Activated CD4-positive, alpha-beta T cell treated with anti-CD3 and anti-CD28 coated beads for 36 hours (primary cell): ENCODE data around the gene CTCFL. TPM values are rescaled to one million over a fixed set of nuclear protein-coding genes. Genes with fewer than 3 reads are reported as not detected.

Experiments used
- ATAC-seq: fragments of 200-7000 bp; cut with Tn5 transposase; one replicate; pipeline ENCODE4 v1.10.0; 2021; ENCODE audit warnings: mild to moderate bottlenecking, moderate library complexity
- CTCF ChIA-PET: fragments of 350-600 bp; sonication (Branson Sonifier 250); formaldehyde crosslinking; loops from one replicate; lab custom pipeline; 2021; ENCODE audit warnings: antibody characterized with exemption; lab: Charles Lee
- POLR2A ChIA-PET: fragments of 350-600 bp; sonication (Branson Sonifier 250); formaldehyde crosslinking; loops from one replicate; lab custom pipeline; 2021; ENCODE audit warnings: antibody characterized with exemption, inconsistent platforms; lab: Charles Lee
- DNase-seq: peaks from one replicate; pipeline ENCODE4 v3.0.0-alpha.2; 2020
- H3K27ac Mint-ChIP-seq: one replicate; pipeline ENCODE4 v1.8.0; 2021; ENCODE audit warnings: mixed read lengths
- H3K27me3 Mint-ChIP-seq: one replicate; pipeline ENCODE4 v1.8.0; 2021; ENCODE audit warnings: mixed read lengths
- H3K36me3 Mint-ChIP-seq: one replicate; pipeline ENCODE4 v1.8.0; 2021; ENCODE audit warnings: low read depth, mixed read lengths
- H3K4me1 Mint-ChIP-seq: one replicate; pipeline ENCODE4 v1.8.0; 2021; ENCODE audit warnings: mixed read lengths
- H3K4me3 Mint-ChIP-seq: one replicate; pipeline ENCODE4 v1.8.0; 2021; ENCODE audit warnings: mild to moderate bottlenecking, moderate library complexity, mixed read lengths
- H3K9me3 Mint-ChIP-seq: one replicate; pipeline ENCODE4 v1.8.0; 2021; ENCODE audit warnings: low read depth, mixed read lengths
- intact Hi-C, 2 experiments: fragments of 100-400 bp; cut with DNase I in 1 of 2; cut with micrococcal nuclease in 1 of 2; formaldehyde crosslinking; loops; one replicate each; pipeline versions ENCODE4 v1.14.2 to v1.15.1; 2022 to 2024; cut with DNase I, micrococcal nuclease
- total RNA-seq, 2 experiments: library from RNA; stranded (reverse); gene quantifications; one replicate each; pipeline ENCODE4 v1.2.3, GENCODE V29; 2021

CTCFL gene
- total RNA-seq, 2 experiments from 2014 or later: not detected

DNA sequence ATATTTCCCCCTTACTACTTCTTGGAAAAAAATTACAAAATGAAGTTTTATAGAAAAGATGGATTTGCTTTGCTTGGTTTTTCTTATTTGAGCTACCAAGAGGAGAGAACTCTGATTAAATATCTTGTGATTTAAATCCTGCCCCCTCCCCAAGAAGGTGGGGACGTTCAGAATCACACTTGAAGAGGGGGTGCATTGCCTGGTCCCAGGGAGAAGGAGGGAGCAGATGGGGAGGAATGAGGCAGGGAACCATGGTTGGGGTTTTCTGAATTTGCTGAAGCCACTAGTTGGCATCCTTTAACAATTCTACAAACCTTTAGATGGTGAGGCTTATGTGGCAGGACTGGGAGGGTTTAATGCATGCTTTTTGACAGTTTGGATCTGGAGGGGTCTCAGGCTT, 41.5 kb upstream of the CTCFL start:
- CTCF ChIA-PET: no interaction called here
- intact Hi-C loops: no loop called here
- ATAC-seq (no peak), DNase-seq (no peak)
- Mint-ChIP-seq H3K27me3 (peaks cover 13% of the 10 kb centered on the region), H3K36me3 (no peaks in the 10 kb centered on the region), H3K4me3 (no peak overlapping the region), H3K9me3 (no peaks in the 10 kb centered on the region), H3K27ac (no peak overlapping the region), H3K4me1 (no peaks in the 10 kb centered on the region)
- POLR2A ChIA-PET: no interaction called here

DNA sequence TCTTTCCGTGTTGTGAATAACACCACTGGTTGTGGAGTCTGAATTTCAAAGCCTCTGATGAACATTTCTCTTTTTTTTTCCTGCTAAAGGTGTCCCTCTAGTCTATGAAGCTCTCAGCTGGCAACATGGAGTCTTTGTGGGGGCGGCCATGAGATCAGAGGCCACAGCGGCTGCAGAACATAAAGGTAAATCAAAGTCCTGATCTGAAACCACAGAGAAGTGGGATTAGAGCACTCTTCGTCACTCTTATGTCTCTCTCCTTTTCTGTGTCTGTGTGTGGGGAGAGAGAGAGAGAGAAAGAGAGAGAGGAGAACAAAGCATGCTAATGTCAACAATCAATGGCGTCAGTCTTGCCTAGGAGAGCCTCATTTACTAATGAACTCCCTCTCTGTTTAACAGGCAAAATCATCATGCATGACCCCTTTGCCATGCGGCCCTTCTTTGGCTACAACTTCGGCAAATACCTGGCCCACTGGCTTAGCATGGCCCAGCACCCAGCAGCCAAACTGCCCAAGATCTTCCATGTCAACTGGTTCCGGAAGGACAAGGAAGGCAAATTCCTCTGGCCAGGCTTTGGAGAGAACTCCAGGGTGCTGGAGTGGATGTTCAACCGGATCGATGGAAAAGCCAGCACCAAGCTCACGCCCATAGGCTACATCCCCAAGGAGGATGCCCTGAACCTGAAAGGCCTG, 40.2 kb upstream of the CTCFL start:
- DNase-seq: no peak
- no peak for ATAC-seq
- Mint-ChIP-seq H3K27ac (no peak overlapping the region), H3K4me1 (no peaks in the 10 kb centered on the region), H3K36me3 (no peaks in the 10 kb centered on the region), H3K9me3 (no peaks in the 10 kb centered on the region), H3K27me3 (peaks cover 15% of the 10 kb centered on the region), H3K4me3 (no peak overlapping the region)
- POLR2A ChIA-PET: no interaction called here
- CTCF ChIA-PET: interaction anchor here (0.7 to 0.9 kb wide), 2 partner anchors 16 to 18 kb away, joined by 3 read pairs; no protein-coding TSS in a partner anchor
- intact Hi-C loops: no loop called here

DNA sequence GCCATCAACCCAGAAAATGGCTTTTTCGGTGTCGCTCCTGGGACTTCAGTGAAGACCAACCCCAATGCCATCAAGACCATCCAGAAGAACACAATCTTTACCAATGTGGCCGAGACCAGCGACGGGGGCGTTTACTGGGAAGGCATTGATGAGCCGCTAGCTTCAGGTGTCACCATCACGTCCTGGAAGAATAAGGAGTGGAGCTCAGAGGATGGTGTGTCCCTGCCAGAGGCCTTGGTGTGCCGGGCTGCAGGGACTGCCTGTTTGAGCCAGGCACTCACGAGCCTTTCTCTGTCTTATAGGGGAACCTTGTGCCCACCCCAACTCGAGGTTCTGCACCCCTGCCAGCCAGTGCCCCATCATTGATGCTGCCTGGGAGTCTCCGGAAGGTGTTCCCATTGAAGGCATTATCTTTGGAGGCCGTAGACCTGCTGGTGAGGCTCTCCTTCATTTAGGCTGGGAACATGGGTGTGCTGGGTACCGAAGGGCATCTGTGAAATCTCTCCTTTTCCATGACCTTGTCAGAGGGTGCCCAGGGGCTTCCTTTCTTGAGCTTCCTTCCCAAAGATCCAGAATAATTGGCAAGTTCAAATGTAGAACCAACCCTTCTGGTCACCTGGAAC, 39.4 kb upstream of the CTCFL start:
- no peaks in the 10 kb centered on the region for H3K9me3 Mint-ChIP-seq
- ATAC-seq (no peak), DNase-seq (no peak)
- H3K27me3 Mint-ChIP-seq: peaks cover 17% of the 10 kb centered on the region
- ChIA-PET POLR2A (no interaction called here), CTCF (interaction anchor here (0.7 to 0.9 kb wide), 2 partner anchors 17 to 19 kb away, joined by 3 read pairs; no protein-coding TSS in a partner anchor)
- no peaks in the 10 kb centered on the region for H3K4me1 Mint-ChIP-seq
- H3K4me3 Mint-ChIP-seq: no peak overlapping the region
- no peak overlapping the region for H3K27ac Mint-ChIP-seq
- H3K36me3 Mint-ChIP-seq: no peaks in the 10 kb centered on the region
- intact Hi-C loops: no loop called here

DNA sequence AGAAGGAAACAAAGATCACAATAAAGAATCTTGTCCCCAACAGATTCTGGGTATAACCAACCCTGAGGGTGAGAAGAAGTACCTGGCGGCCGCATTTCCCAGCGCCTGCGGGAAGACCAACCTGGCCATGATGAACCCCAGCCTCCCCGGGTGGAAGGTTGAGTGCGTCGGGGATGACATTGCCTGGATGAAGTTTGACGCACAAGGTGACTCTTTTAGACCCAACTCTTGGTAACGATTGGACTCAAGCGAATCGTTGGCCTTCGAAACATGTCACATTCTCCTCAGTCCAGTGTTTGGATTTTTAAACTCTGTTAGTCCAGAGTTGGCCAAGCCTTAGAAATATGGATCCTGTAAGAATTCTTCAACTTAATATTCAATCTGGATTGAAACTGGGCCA, 38.6 kb upstream of the CTCFL start:
- CTCF ChIA-PET: no interaction called here
- peaks cover 18% of the 10 kb centered on the region for H3K27me3 Mint-ChIP-seq
- H3K27ac Mint-ChIP-seq: no peak overlapping the region
- DNase-seq (no peak), ATAC-seq (no peak)
- POLR2A ChIA-PET: no interaction called here
- no peaks in the 10 kb centered on the region for H3K9me3 Mint-ChIP-seq
- no peaks in the 10 kb centered on the region for H3K4me1 Mint-ChIP-seq
- H3K4me3 Mint-ChIP-seq: no peak overlapping the region
- intact Hi-C loops: no loop called here
- H3K36me3 Mint-ChIP-seq: no peaks in the 10 kb centered on the region

DNA sequence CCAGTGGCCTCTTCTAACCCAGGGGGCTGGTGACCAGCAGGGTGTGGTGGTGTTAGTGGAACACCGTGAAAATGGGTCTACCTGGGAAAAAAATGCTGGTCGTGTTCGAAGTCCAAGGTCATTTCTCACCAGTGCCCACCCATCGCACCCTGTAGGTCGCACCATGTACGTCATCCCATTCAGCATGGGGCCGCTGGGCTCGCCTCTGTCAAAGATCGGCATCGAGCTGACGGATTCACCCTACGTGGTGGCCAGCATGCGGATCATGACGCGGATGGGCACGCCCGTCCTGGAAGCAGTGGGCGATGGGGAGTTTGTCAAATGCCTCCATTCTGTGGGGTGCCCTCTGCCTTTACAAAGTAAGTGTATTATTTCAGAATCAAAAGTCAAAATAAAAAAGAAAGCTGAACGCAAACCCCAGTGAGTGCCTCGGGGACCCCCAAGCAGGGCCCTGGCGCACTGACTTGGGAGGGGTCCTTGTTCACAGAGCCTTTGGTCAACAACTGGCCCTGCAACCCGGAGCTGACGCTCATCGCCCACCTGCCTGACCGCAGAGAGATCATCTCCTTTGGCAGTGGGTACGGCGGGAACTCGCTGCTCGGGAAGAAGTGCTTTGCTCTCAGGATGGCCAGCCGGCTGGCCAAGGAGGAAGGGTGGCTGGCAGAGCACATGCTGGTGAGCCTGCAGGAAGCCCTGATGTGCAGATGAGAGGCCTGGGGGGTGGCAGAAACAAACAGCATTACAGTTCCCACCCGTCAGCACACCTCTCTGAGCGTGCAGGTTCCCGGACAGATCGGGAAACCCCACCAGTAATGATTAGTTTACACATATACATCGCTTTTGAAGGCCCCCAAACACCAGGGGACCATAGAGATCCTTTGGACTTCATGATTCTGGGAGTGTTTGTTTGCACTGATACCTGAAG, 37.9 kb upstream of the CTCFL start:
- H3K27ac Mint-ChIP-seq: no peak overlapping the region
- H3K4me1 Mint-ChIP-seq: no peaks in the 10 kb centered on the region
- no peaks in the 10 kb centered on the region for H3K36me3 Mint-ChIP-seq

DNA sequence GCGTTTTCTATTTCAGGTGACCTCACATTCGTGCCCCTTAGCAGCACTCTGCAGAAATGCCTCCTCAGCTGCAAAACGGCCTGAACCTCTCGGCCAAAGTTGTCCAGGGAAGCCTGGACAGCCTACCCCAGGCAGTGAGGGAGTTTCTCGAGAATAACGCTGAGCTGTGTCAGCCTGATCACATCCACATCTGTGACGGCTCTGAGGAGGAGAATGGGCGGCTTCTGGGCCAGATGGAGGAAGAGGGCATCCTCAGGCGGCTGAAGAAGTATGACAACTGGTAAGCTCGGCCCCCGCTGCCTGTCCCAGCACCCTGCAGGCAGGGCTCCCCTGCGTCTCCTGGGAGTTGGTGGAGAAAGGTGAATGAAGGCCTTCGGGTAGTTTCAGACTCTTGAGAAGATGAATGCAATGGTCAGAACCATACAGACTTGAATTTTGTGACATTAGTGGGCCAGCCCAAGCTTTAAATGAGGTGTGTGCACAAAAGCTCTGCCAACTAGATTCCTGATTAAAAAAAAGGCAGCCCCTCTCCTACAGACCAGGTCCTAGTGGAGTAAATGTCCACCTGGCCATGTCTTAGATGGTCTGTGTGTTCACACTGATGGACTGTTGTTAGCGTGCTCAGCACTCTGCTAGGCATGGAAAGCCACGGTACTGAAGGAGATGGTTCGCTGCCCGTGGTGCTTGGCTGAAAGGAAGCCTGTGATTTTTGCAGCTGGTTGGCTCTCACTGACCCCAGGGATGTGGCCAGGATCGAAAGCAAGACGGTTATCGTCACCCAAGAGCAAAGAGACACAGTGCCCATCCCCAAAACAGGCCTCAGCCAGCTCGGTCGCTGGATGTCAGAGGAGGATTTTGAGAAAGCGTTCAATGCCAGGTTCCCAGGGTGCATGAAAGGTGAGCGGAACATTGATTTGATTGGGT, 36.7 kb upstream of the CTCFL start:
- no peak for ATAC-seq
- H3K27me3 Mint-ChIP-seq: peaks cover 22% of the 10 kb centered on the region
- no peak overlapping the region for H3K27ac Mint-ChIP-seq
- no peak for DNase-seq
- intact Hi-C loops: no loop called here
- POLR2A ChIA-PET: no interaction called here
- no peak overlapping the region for H3K4me3 Mint-ChIP-seq
- H3K9me3 Mint-ChIP-seq: no peaks in the 10 kb centered on the region
- H3K4me1 Mint-ChIP-seq: no peaks in the 10 kb centered on the region
- no peaks in the 10 kb centered on the region for H3K36me3 Mint-ChIP-seq
- CTCF ChIA-PET: interaction anchor here (0.6 kb wide), 1 partner anchor 56 kb away, joined by 3 read pairs; no protein-coding TSS in a partner anchor

More for the DNA sequence above, 37.9 kb upstream of the CTCFL start:
- intact Hi-C loops: no loop called here
- ChIA-PET POLR2A (no interaction called here), CTCF (no interaction called here)
- ATAC-seq (no peak), DNase-seq (no peak)
- Mint-ChIP-seq H3K27me3 (peaks cover 16% of the 10 kb centered on the region), H3K9me3 (no peaks in the 10 kb centered on the region), H3K4me3 (no peak overlapping the region)

DNA sequence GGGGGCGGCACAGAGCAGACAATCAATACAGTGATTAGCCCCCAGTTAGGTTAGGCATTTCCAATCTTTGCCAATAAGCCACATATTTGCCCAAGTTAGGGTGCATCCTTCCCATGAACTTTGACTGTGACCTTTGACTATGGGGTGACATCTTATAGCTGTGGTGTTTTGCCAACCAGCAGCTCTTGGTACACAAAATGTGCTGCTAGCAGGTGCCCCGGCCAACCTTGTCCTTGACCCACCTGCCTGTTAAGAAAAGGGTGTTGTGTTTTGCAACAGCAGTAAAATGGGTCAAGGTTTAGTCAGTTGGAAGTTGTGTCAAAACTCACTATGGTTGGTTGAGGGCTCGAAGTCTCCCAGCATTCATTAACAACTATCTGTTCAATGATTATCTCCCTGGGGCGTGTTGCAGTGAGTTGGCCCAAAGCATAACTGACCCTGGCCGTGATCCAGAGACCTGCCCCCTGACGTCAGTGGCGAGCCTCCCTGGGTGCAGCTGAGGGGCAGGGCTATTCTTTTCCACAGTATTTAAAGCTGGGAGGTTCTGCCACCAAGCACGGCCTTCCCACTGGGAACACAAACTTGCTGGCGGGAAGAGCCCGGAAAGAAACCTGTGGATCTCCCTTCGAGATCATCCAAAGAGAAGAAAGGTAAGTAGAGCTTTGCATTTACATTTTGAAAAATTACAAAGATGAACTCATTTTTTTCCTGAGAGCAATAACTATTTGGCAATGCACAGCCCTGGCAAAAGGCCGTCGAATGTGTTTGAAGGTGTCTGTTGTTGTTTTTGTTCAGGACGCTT, 35.8 kb upstream of the CTCFL start, which contains the start of gene PCK1:
Gene PCK1 (plus strand): TSS at position 557 of the 802 bp plus-strand sequence. CDS start 302 bp downstream, outside the sequence.
- no peaks in the 10 kb centered on the region for H3K9me3 Mint-ChIP-seq
- ATAC-seq (no peak), DNase-seq (no peak)
- intact Hi-C loops: no loop called here
- H3K4me1 Mint-ChIP-seq: no peaks in the 10 kb centered on the region
- CTCF ChIA-PET: interaction anchor here (0.5 to 0.6 kb wide), 2 partner anchors 55 to 622 kb away, joined by 3 read pairs; no protein-coding TSS in a partner anchor
- H3K36me3 Mint-ChIP-seq: no peaks in the 10 kb centered on the region
- H3K4me3 Mint-ChIP-seq: no peak within 1 kb of the TSS
- H3K27ac Mint-ChIP-seq: no peak within 1 kb of the TSS
- POLR2A ChIA-PET: no interaction called here
- H3K27me3 Mint-ChIP-seq: peaks cover 28% of the 10 kb centered on the region

DNA sequence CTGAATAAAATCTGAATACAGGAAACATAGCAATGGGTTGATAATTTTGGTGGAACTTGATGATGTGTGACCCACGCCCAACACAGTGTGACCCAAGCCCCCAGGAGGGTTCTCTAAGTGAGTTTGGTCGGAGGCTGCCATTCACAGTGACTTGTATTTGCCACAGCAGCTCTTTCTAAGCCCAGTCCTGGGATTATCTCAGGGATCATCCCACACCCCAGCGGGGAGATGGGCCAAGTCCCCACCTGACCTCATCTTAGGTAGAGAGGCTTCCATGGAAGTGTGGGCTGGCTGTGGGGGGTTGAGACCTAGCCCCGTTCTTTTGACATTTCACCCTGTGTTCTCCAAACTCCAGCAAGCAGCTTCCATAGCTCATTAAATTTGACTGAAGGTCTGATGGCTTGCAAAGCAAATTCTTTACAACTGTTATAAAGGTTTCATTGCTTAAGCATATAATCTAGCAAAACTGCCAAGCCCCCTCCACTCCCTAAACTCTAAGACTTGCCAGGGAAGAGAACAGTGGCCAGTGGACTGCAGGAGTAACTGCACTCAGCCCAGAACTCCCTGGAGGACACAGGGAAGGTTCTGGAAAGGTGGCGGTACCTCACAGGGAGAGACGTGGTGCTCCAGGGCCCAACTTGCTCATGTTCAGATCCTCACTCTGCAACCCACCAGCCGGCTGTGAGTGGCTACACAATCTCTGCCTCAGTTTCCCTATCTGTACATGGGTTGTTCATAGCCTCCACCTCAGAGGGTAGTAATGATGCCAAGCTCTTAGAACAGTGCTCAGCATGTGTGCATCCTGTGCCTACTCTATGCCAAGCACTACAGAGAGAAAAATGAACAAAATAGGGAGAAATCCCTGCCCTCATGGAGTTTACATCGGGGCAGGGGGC, 35.0 kb upstream of the CTCFL start:
- no peak overlapping the region for H3K27ac Mint-ChIP-seq
- H3K4me3 Mint-ChIP-seq: no peak overlapping the region
- ChIA-PET CTCF (interaction anchor here (0.5 to 1.0 kb wide), 2 partner anchors 623 to 748 kb away, joined by 3 to 4 read pairs; no protein-coding TSS in a partner anchor), POLR2A (no interaction called here)
- intact Hi-C loops: no loop called here
- no peaks in the 10 kb centered on the region for H3K9me3 Mint-ChIP-seq
- no peak for ATAC-seq
- no peaks in the 10 kb centered on the region for H3K36me3 Mint-ChIP-seq
- DNase-seq: no peak
- no peaks in the 10 kb centered on the region for H3K4me1 Mint-ChIP-seq
- H3K27me3 Mint-ChIP-seq: peaks cover 25% of the 10 kb centered on the region

DNA sequence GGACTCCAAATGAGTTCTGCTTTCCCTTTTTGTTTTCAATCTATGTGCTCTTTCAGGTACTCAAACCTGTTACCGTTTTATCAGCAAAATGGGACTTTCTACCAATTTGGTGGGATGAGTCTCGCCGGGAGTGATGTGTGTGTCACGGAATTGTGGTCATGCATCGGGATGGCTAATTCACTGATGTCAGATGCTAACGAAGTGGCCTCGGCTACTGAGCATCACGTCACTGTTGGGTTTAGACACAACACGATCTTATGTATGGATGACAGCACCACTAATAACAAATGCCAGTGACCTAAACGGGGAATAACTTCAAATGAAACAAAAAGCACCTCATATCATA, 34.3 kb upstream of the CTCFL start:
- ChIA-PET POLR2A (no interaction called here), CTCF (interaction anchor here (1.0 kb wide), 1 partner anchor 749 kb away, joined by 4 read pairs; no protein-coding TSS in a partner anchor)
- Mint-ChIP-seq H3K27me3 (peaks cover 25% of the 10 kb centered on the region), H3K4me1 (no peaks in the 10 kb centered on the region), H3K36me3 (no peaks in the 10 kb centered on the region), H3K27ac (no peak overlapping the region), H3K9me3 (no peaks in the 10 kb centered on the region), H3K4me3 (no peak overlapping the region)
- ATAC-seq (no peak), DNase-seq (no peak)
- intact Hi-C loops: no loop called here
